Esophagus muscularis mucosa (tissue), 3 donors: Measurements from ENCODE around the gene NIPBL.

Experiments
- CTCF ChIP-seq, 3 experiments: fragments of 200-600 bp in 2 of 3; fragments of 450-650 bp in 1 of 3; sonication (generic) in 2 of 3; IDR thresholded peaks; one replicate each; pipeline ENCODE4 v1.5.1; 2017 to 2019; ENCODE audit warnings: antibody characterized with exemption in 3 of 3, mild to moderate bottlenecking in 2 of 3, moderate library complexity in 1 of 3
- POLR2A ChIP-seq: fragments of 450-650 bp; IDR thresholded peaks from one replicate; pipeline ENCODE4 v1.6.1; 2017; ENCODE audit warnings: antibody characterized with exemption, moderate library complexity, mild to moderate bottlenecking, low read depth

- TF ChIP-seq CTCF (IDR thresholded peaks at IDR 0.05) (no peak), POLR2A (no peak)
These were observed 152.9 kb downstream of the NIPBL start for GRCh38 chr5:37029436-37029835.
